HCT116 (cell line): ENCODE results near the gene APP. TPM values are rescaled to one million over a fixed set of nuclear protein-coding genes. Genes with fewer than 3 reads are reported as not detected.

ENCODE experiments used
- ATAC-seq: fragments of 200-7000 bp; cut with Tn5 transposase; 2 replicates; pipeline ENCODE4 v1.9.1; 2020; ENCODE audit warnings: mild to moderate bottlenecking, moderate library complexity
- BruUV-seq: library from RNA; stranded (reverse); fragments of 400-500 nt; replicated peaks from 2 replicates; lab custom pipeline; 2021; lab: Mats Ljungman, UMichigan
- CTCF ChIA-PET: fragments of 300-600 bp; sonication (Branson Sonifier 250); formaldehyde crosslinking; loops from one replicate; lab custom pipeline; 2021; ENCODE audit warnings: antibody characterized with exemption; lab: Charles Lee
- POLR2A ChIA-PET: fragments of 300-600, 350-600 bp; sonication (Branson Sonifier 250); formaldehyde crosslinking; loops from one replicate; lab custom pipeline; 2021; ENCODE audit warnings: antibody characterized with exemption; lab: Charles Lee
- RAD21 ChIA-PET, 2 experiments: fragments of 300-600 bp; sonication (Branson Sonifier 250); formaldehyde crosslinking; loops; one replicate each; lab custom pipeline; 2023; ENCODE audit warnings: low total read pairs in 2 of 2; ENCODE audit not compliant: uncharacterized antibody in 2 of 2, unreplicated experiment in 2 of 2, low non-redundant PET in 1 of 2; lab: Charles Lee
- DNase-seq: peaks from one replicate; pipeline ENCODE4 v3.0.0-alpha.2; 2010; ENCODE audit warnings: low read depth, low spot score
- H2AFZ ChIP-seq: fragments of 200-600 bp; shearing (Covaris generic), sonication (generic); 2 replicates; pipeline ENCODE4 v1.6.1; 2017; ENCODE audit warnings: low read depth, mixed run types, mixed read lengths, antibody characterized with exemption, low read length; ENCODE audit not compliant: poor library complexity, severe bottlenecking
- H3K27ac ChIP-seq: 2 replicates; pipeline ENCODE4 v1.5.1; 2012; ENCODE audit warnings: low read depth, low read length
- H3K27me3 ChIP-seq: fragments of 200-600 bp; sonication (generic); 2 replicates; pipeline ENCODE4 v1.6.1; 2016; ENCODE audit warnings: mixed run types, low read length, mixed read lengths; ENCODE audit not compliant: insufficient read depth
- H3K36me3 ChIP-seq, 2 experiments: fragments of 200-500 bp in 1 of 2; fragments of 200-600 bp in 1 of 2; sonication (Bioruptor generic) in 1 of 2; sonication (generic) in 1 of 2; 2 replicates each; pipeline versions ENCODE4 v1.5.1 to v1.6.1; 2014 to 2016; ENCODE audit warnings: low read length in 2 of 2, inconsistent platforms in 1 of 2, mixed read lengths in 1 of 2, mixed run types in 1 of 2; ENCODE audit not compliant: insufficient read depth in 2 of 2, control insufficient read depth in 1 of 2
- H3K4me1 ChIP-seq, 2 experiments: fragments of 200-600 bp in 1 of 2; sonication (generic) in 1 of 2; 2 replicates each; pipeline versions ENCODE4 v1.5.1 to v1.6.1; 2012 to 2017; ENCODE audit warnings: low read length in 2 of 2, inconsistent platforms in 1 of 2, mild to moderate bottlenecking in 1 of 2, mixed read lengths in 1 of 2, mixed run types in 1 of 2, moderate library complexity in 1 of 2; ENCODE audit not compliant: insufficient read depth in 2 of 2, control insufficient read depth in 1 of 2
- H3K4me2 ChIP-seq: fragments of 200-600 bp; sonication (generic); 2 replicates; pipeline ENCODE4 v1.6.1; 2017; ENCODE audit warnings: mixed run types, low read length, mixed read lengths
- H3K4me3 ChIP-seq, 2 experiments: fragments of 200-600 bp in 1 of 2; sonication (generic) in 1 of 2; replicated peaks in 1 of 2; 2 replicates each; pipeline ENCODE4 v1.5.1; 2011 to 2016; ENCODE audit warnings: low read length in 2 of 2, control low read depth in 1 of 2, low read depth in 1 of 2, mild to moderate bottlenecking in 1 of 2, mixed read lengths in 1 of 2, mixed run types in 1 of 2
- H3K79me2 ChIP-seq: fragments of 200-600 bp; sonication (generic); 2 replicates; pipeline ENCODE4 v1.6.1; 2017; ENCODE audit warnings: mild to moderate bottlenecking, mixed run types, low read length, moderate library complexity, mixed read lengths; ENCODE audit not compliant: insufficient read depth
- H3K9ac ChIP-seq: fragments of 200-600 bp; sonication (generic); 2 replicates; pipeline ENCODE4 v1.6.1; 2016; ENCODE audit warnings: low read length, mixed read lengths
- H3K9me2 ChIP-seq: fragments of 200-600 bp; sonication (generic), shearing (Covaris generic); 2 replicates; pipeline ENCODE4 v1.6.1; 2017; ENCODE audit warnings: mixed run types, mild to moderate bottlenecking, moderate library complexity; ENCODE audit not compliant: insufficient read depth
- H3K9me3 ChIP-seq, 2 experiments: fragments of 200-500 bp in 1 of 2; fragments of 200-600 bp in 1 of 2; sonication (Bioruptor generic) in 1 of 2; sonication (generic) in 1 of 2; 2 replicates each; pipeline ENCODE4 v1.6.1; 2014 to 2017; ENCODE audit warnings: low read length in 2 of 2, mixed read lengths in 2 of 2, inconsistent platforms in 1 of 2, low read depth in 1 of 2, mild to moderate bottlenecking in 1 of 2, mixed run types in 1 of 2, moderate library complexity in 1 of 2; ENCODE audit not compliant: control insufficient read depth in 1 of 2, insufficient read depth in 1 of 2
- H4K20me1 ChIP-seq: fragments of 200-600 bp; sonication (generic), shearing (Covaris generic); 2 replicates; pipeline ENCODE4 v1.6.1; 2017; ENCODE audit warnings: mixed run types, mild to moderate bottlenecking, moderate library complexity; ENCODE audit not compliant: insufficient read depth
- ATF3 ChIP-seq: IDR thresholded peaks from 2 replicates; pipeline ENCODE4 v1.6.1; 2012
- CEBPB ChIP-seq: IDR thresholded peaks from 2 replicates; pipeline ENCODE4 v1.6.1; 2012; ENCODE audit warnings: low read depth
- CTCF ChIP-seq, 3 experiments: fragments of 200-600 bp in 1 of 3; sonication (generic) in 1 of 3; IDR thresholded peaks in 2 of 3; conservative IDR thresholded peaks in 1 of 3; 2 replicates each; pipeline ENCODE4 v1.5.1; 2012 to 2017; ENCODE audit warnings: low read depth in 2 of 3, low read length in 2 of 3, antibody characterized with exemption in 1 of 3, borderline replicate concordance in 1 of 3, control low read depth in 1 of 3, mild to moderate bottlenecking in 1 of 3, mixed read lengths in 1 of 3, mixed run types in 1 of 3, moderate library complexity in 1 of 3; ENCODE audit not compliant: insufficient read depth in 1 of 3
- ELF1 ChIP-seq: IDR thresholded peaks from 2 replicates; pipeline ENCODE4 v1.6.1; 2012; ENCODE audit warnings: low read depth, borderline replicate concordance
- EZH2phosphoT487 ChIP-seq: fragments of 200-600 bp; IDR thresholded peaks from 2 replicates; pipeline ENCODE4 v1.6.1; 2018; ENCODE audit warnings: antibody characterized with exemption, borderline replicate concordance
- POLR2AphosphoS5 ChIP-seq: IDR thresholded peaks from 2 replicates; pipeline ENCODE4 v1.6.1; 2011; ENCODE audit warnings: mild to moderate bottlenecking, low read depth, low read length, moderate library complexity
- RAD21 ChIP-seq: IDR thresholded peaks from 2 replicates; pipeline ENCODE4 v1.6.1; 2012; ENCODE audit warnings: low read depth, mild to moderate bottlenecking
- REST ChIP-seq: IDR thresholded peaks from 2 replicates; pipeline ENCODE4 v1.6.1; 2012; ENCODE audit warnings: low read depth
- SRF ChIP-seq: IDR thresholded peaks from 2 replicates; pipeline ENCODE4 v1.6.1; 2012; ENCODE audit warnings: low read depth
- ZNF274 ChIP-seq: fragments of 200-500 bp; sonication (Bioruptor generic); IDR thresholded peaks from 2 replicates; pipeline ENCODE4 v1.6.1; 2014; ENCODE audit warnings: mild to moderate bottlenecking, low read depth, low read length, inconsistent platforms
- intact Hi-C: fragments of 100-400 bp; cut with micrococcal nuclease; formaldehyde crosslinking; loops from 2 replicates; pipeline ENCODE4 v1.10.0; 2022
- total RNA-seq: library from RNA; stranded (reverse); gene quantifications from one replicate; pipeline ENCODE4 v1.2.1, GENCODE V29; 2021; ENCODE audit not compliant: unreplicated experiment

Gene APP
- total RNA-seq, 1 experiment from 2014 or later = 267 TPM

- Histone ChIP-seq H2AFZ (no peak overlapping the region), H3K4me3 (no peak overlapping the region), H3K79me2 (no peaks in the 10 kb centered on the region), H3K9ac (no peak overlapping the region), H3K4me2 (no peak overlapping the region), H3K36me3 (peaks cover 5 to 11% of the 10 kb centered on the region in 2 experiments; a peak in 3 of 4 replicates), H3K27me3 (no peaks in the 10 kb centered on the region), H3K27ac (no peak overlapping the region), H3K9me2 (no peaks in the 10 kb centered on the region), H4K20me1 (no peaks in the 10 kb centered on the region), H3K4me1 (no peaks in the 10 kb centered on the region), H3K9me3 (no peaks in the 10 kb centered on the region)
- intact Hi-C loops = no loop called here
- no peak for ATAC-seq
- ChIA-PET CTCF (no interaction called here), RAD21 (no interaction called here), POLR2A (no interaction called here)
- BruUV-seq = no TSS peak
- no peak for TF ChIP-seq ELF1
- no peak for TF ChIP-seq ZNF274
- DNase-seq = no peak
These were observed 281.9 kb downstream of the APP start for GRCh38 chr21:25888711-25889110.

GRCh38 chr21:25887646-25888306 lies 282.8 kb downstream of the APP start:
- Histone ChIP-seq H3K79me2 (no peaks in the 10 kb centered on the region), H3K9me2 (no peaks in the 10 kb centered on the region), H3K27me3 (no peaks in the 10 kb centered on the region), H3K4me3 (no peak overlapping the region), H3K4me2 (no peak overlapping the region), H3K4me1 (no peaks in the 10 kb centered on the region), H3K27ac (no peak overlapping the region), H4K20me1 (no peaks in the 10 kb centered on the region), H3K36me3 (peaks cover 5 to 11% of the 10 kb centered on the region in 2 experiments; a peak in 2 of 4 replicates), H3K9ac (no peak overlapping the region), H3K9me3 (no peaks in the 10 kb centered on the region), H2AFZ (no peak overlapping the region)
- intact Hi-C loops = no loop called here
- no peak for ATAC-seq
- ChIA-PET CTCF (interaction anchor here (1.1 kb wide), 1 partner anchor 283 kb away, joined by 3 read pairs; no protein-coding TSS in a partner anchor), RAD21 (interaction anchor here in 1 of 2 experiments (0.6 kb wide), 1 partner anchor 44 kb away, joined by 4 read pairs; no protein-coding TSS in a partner anchor), POLR2A (no interaction called here)
- no peak for DNase-seq
- BruUV-seq = no TSS peak
- TF ChIP-seq SRF = no peak
- no peak for TF ChIP-seq RAD21
- TF ChIP-seq CTCF (IDR thresholded peaks at IDR 0.05 in 2 of 3, conservative IDR thresholded peaks at IDR 0.05 in 1 of 3; ENCODE audit: borderline replicate concordance in 1 of 3, insufficient read depth in 1 of 3, low read depth in 2 of 3, low read length in 2 of 3) = no peak
- no peak for TF ChIP-seq ZNF274
- no peak for TF ChIP-seq CEBPB
- TF ChIP-seq ATF3 = no peak
- no peak for TF ChIP-seq POLR2AphosphoS5
- no peak for TF ChIP-seq REST
- no peak for TF ChIP-seq EZH2phosphoT487
- TF ChIP-seq ELF1 = no peak
